Measurements from ENCODE around the gene F2R.

GRCh38 chr5:76732405-76733048, 16.6 kb downstream of the F2R start:
- no peak for TF ChIP-seq EZH2phosphoT487 (IDR thresholded peaks at IDR 0.05; ENCODE audit: low read depth)
- no peak for TF ChIP-seq CTCF (IDR thresholded peaks at IDR 0.05; ENCODE audit: low read depth, low read length)

Measured in OCI-LY3 (cell line).